ENCODE measurements around the gene CEACAM6. TPM values are rescaled to one million over a fixed set of nuclear protein-coding genes. Genes with fewer than 3 reads are reported as not detected.

Gene CEACAM6
- total RNA-seq, 1 donor = not detected

DNA sequence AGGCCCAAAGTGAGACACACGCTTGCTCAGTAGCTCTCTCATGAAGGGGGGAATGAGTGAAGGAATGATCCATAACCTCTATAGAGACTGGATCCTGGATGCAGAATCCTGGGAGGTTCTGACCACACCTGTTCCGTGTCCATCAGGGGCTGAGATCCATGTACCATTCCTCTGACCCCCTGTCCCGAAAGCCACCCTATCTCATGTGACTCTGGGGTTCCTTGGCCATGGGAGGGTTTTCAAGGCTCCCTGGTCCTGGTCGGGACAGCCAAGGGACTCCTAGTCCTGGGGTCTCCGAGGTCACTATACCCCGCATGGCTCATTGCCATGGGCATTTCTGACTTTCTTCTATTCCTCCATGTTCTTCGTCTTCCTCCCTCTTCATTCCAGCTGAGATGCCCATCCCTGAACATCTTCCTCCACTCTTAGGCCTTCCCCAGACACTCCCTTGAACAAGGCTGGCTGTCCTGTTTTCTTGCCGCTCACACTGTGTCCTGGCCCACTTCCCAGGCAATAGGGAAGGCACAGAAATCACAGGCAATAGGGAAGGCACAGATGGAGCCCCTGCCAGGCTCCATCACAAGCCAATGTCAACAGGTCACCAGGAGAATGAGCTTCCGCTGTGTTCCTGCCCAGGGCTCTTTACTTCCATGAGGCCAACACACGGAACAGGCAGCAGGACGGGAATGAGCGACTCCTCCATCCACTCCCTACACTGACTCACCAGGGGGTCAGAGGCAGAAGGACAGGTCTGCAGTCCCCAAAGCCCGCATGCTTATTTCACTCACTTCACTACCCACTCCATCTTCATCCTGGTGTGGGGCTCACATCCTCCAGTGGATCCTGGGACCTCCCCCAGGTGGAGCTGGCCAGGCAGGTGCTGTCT is 43.7 kb upstream of the CEACAM6 start:
- TF ChIP-seq, protein P1, sequence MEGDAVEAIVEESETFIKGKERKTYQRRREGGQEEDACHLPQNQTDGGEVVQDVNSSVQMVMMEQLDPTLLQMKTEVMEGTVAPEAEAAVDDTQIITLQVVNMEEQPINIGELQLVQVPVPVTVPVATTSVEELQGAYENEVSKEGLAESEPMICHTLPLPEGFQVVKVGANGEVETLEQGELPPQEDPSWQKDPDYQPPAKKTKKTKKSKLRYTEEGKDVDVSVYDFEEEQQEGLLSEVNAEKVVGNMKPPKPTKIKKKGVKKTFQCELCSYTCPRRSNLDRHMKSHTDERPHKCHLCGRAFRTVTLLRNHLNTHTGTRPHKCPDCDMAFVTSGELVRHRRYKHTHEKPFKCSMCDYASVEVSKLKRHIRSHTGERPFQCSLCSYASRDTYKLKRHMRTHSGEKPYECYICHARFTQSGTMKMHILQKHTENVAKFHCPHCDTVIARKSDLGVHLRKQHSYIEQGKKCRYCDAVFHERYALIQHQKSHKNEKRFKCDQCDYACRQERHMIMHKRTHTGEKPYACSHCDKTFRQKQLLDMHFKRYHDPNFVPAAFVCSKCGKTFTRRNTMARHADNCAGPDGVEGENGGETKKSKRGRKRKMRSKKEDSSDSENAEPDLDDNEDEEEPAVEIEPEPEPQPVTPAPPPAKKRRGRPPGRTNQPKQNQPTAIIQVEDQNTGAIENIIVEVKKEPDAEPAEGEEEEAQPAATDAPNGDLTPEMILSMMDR (IDR thresholded peaks at IDR 0.05; ENCODE audit: insufficient read depth, low read length) = no peak
- no peak for DNase-seq (ENCODE audit: low read depth)

DNA sequence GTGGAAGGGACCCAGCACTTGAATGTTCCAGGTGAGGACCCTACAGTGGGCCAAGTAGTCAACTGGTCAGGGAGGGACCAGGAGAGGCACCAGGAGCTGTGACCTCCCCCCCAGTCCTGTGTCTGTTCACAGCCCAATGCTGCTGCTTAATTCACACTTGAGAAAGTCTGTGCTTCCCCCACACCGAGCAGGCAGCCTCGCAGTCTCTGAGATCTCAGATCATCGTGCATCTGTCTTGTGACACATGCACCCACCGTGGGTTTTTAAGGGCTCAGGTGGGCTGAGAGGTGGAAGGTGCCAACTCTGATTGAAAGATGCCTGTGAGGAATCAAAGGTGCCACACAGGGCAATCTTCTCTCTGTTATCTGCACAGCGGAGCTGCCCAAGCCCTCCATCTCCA is 40.7 kb upstream of the CEACAM6 start:
- no peak overlapping the region for H3K4me3 ChIP-seq (ENCODE audit: low read depth, low read length)
- TF ChIP-seq, protein P1 (IDR thresholded peaks at IDR 0.05; ENCODE audit: insufficient read depth, low read length) = no peak
- DNase-seq (ENCODE audit: low read depth) = no peak

More for the DNA sequence above, 43.7 kb upstream of the CEACAM6 start:
- no peak overlapping the region for H3K4me3 ChIP-seq (ENCODE audit: low read depth, low read length)

DNA sequence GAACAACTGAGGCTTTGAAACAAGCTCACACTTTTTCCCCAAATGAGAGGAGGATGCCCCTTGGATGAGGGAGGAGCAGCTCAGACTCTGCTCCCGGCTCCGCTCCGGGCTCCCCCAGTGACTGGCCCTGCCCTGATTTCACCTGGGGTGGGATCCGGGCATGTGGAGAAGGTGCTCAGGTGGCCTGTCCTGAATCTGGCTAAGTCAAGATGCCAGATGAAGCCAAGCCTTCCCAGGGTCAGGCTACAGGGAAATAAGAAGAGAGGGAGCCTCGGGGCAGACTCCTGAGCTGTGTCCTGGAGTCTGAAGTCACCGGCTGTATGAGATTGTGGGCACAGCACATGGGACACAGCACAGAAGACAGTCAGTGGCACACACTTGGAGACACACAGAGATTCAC is 36.6 kb upstream of the CEACAM6 start:
- TF ChIP-seq, protein P1 (IDR thresholded peaks at IDR 0.05; ENCODE audit: insufficient read depth, low read length) = no peak
- no peak for DNase-seq (ENCODE audit: low read depth)
- H3K4me3 ChIP-seq (ENCODE audit: low read depth, low read length) = no peak overlapping the region

DNA sequence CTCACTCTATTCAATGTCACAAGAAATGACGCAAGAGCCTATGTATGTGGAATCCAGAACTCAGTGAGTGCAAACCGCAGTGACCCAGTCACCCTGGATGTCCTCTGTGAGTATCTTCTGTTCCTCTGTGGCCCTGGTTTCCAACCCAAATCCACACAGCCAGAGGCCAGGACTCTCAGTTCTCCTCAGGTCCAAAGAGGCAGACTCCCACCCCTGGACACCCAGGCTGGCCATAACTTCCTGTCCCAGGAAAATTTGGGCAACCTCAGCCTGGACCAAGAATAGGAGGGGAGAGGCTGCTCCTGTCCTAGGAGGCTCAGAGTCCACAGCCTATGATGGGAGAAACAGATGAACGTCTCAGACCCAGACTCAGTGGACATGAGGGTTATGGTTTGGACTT is 35.2 kb upstream of the CEACAM6 start:
- no peak overlapping the region for H3K4me3 ChIP-seq (ENCODE audit: low read depth, low read length)
- TF ChIP-seq, protein P1 (IDR thresholded peaks at IDR 0.05; ENCODE audit: insufficient read depth, low read length) = no peak
- DNase-seq (ENCODE audit: low read depth) = no peak

DNA sequence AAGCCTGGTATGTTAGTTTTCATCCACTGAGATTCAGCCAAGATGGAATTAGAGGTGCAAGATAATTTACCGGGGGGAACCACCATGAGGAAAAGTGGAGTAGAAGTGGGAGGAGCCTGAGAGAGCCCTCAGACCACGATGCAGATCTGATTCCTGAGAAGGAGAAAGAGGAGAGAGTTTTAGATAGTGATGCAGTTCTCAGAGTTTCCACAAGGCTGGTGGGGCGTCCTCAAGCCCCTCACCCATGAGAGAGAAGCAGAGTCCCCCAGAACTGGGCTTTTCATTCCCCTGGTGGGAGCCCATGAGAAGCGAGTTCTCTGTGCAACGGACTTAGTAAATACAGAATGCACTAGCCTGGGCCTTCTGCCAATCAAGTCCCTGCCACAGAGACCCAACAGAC is 28.8 kb upstream of the CEACAM6 start:
- no peak for DNase-seq (ENCODE audit: low read depth)
- H3K4me3 ChIP-seq (ENCODE audit: low read depth, low read length) = no peak overlapping the region
- TF ChIP-seq, protein P1 (IDR thresholded peaks at IDR 0.05; ENCODE audit: insufficient read depth, low read length) = no peak

DNA sequence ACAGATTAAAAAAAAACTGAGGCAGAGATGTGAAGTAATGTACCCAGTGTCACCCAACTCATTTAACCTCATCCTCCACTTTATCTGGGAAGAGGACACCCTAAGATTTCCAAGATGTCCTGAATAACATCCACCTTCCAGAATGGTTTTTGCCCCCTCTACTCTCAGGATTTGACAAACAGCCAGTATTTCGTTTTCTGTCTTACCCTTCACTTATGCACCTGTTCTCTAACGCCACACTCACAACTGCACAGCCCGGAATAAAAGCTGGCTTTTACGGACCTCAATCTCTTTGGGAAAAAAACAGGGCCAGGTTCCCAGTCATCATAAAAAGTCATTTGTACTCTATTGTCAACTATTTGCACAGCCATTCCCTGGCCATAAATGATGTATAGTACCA is 21.2 kb upstream of the CEACAM6 start:
- TF ChIP-seq, protein P1 (IDR thresholded peaks at IDR 0.05; ENCODE audit: insufficient read depth, low read length) = no peak
- no peak for DNase-seq (ENCODE audit: low read depth)
- no peak overlapping the region for H3K4me3 ChIP-seq (ENCODE audit: low read depth, low read length)
